Coronary artery (tissue), 2 donors: ENCODE results near the gene ZNRF2.
A peak's percentile ranks its signal among the peaks of the same experiment; 100 is the strongest.

Experiments used
- DNase-seq: peaks from one replicate; pipeline ENCODE4 v3.0.0-alpha.2; 2017; ENCODE audit warnings: low spot score
- H3K27ac ChIP-seq, 2 donors: fragments of 200-600 bp; sonication (generic); one replicate each; pipeline ENCODE4 v1.5.1; 2016 to 2019
- H3K4me3 ChIP-seq: fragments of 200-600 bp; sonication (generic); 2 replicates; pipeline ENCODE4 v1.5.1; 2016; ENCODE audit warnings: mild to moderate bottlenecking, moderate library complexity
- CTCF ChIP-seq: fragments of 200-600 bp; sonication (generic); IDR thresholded peaks from one replicate; pipeline ENCODE4 v1.5.1; 2019; ENCODE audit warnings: antibody characterized with exemption

Gene ZNRF2

DNA sequence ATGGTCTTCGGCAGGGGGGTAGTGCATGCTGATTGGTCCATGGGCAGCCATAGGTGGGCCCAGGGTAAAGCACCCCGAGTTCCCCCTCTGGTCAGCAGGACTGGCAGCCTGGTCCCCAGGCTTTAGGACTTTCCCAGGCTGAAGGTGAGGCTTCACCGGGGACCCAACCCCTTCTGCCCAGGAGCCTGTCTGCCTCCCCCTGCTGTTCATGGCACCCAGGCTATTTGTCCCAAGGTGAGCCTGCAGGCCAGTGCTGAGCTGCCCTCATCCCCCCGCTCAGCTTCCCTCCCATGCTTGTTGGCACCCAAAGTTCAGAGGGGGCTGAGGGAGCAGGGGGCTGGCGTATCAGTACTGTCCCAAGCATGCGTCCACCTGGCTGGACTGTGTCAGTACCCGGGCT is 38.5 kb upstream of the ZNRF2 start:
- no peak for DNase-seq
- Histone ChIP-seq H3K4me3 (no peak overlapping the region), H3K27ac (no peak overlapping the region)
- no peak for TF ChIP-seq CTCF

GRCh38 chr7:30246392-30246791 is 38.0 kb upstream of the ZNRF2 start:
- TF ChIP-seq CTCF, result no peak
- no peak for DNase-seq

DNA sequence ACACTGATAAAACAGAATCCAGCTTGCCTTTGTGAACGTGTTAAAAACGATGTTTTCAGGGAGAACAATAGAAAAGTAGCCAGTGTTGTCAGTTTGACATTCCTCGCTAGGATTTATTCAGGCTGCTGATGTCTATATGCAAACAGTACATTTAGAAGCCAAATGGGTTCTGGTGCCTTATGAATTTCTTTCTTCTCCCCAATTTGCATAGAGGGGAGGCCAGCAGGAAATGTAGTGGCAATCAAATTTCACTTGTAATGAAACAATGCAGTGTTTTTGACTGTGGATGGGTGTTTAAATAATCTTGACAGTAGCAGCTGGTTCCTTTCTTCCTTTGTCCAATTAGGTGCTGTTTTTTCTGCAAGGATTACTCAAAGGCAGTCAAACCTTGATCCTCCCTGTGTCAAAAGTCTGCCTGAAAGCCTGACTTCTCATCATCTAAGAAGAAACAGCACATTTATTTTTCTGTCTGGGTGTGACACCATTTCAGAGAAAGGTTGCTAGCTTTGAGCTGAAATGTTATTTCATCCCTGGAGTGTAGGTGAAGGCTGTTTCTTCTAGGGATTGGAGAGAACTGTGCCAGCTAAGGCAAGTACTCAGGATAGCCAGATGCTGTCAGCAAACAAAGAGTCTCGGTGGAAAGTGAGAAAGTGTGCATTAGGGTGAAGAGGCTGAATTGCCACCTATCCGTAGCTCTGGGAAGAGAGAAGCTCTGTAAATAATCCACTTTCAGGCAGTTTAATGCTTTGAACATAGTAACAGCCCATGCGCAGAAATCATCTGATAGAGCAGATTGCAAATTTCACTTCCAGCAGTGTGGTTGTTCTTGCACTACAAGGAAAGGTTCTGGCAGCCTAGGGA is 36.6 kb upstream of the ZNRF2 start:
- no peak for TF ChIP-seq CTCF
- Histone ChIP-seq H3K27ac (no peak overlapping the region), H3K4me3 (no peak overlapping the region)
- no peak for DNase-seq

More at GRCh38 chr7:30246392-30246791, 38.0 kb upstream of the ZNRF2 start:
- H3K4me3 ChIP-seq, result no peak overlapping the region
- H3K27ac ChIP-seq, result no peak overlapping the region

GRCh38 chr7:30249316-30249715 is 35.1 kb upstream of the ZNRF2 start:
- H3K4me3 ChIP-seq, result no peak overlapping the region
- H3K27ac ChIP-seq, result peak overlapping the region in 1 of 2 donors; percentile 42
- DNase-seq, result no peak
- no peak for TF ChIP-seq CTCF

DNA sequence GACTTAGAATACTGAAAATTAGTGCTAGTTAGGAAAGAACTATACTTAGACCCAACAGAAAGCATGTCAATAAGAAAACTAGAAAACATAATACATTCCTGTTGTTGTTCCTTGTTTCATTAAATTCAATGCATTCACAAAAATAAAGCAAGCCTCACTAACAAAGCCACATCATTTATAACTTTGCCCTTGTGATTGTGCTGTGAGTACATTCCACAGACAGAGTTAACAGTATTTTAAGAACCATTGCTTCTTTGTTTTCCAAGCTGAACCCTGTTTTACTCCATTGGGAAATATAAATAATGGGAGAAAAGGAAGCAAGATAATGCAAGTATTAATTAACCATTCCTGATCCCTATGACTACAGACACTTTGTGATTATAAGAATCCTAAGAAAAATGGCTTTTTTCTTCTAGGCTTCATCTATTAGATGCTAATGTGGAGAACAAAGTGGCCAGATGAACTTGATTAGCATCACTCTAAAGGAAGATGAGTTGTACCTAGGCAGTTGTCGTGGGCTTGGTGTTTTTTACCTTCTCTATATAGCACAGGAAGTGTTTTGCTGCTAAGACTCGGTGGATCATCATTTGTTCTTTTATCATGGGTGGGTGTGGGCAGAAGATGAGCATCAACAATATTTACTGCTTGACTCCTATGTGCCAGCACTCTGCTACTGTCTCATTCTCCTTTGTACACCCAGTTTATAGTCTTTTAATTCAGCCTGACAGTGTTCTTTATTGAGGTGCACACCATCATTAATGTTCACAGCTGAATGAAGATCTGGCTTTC is 34.2 kb upstream of the ZNRF2 start:
- no peak overlapping the region for H3K27ac ChIP-seq
- DNase-seq, result no peak
- TF ChIP-seq CTCF, result no peak
- no peak overlapping the region for H3K4me3 ChIP-seq

- no peak for DNase-seq
- no peak overlapping the region for H3K27ac ChIP-seq
- no peak overlapping the region for H3K4me3 ChIP-seq
- TF ChIP-seq CTCF, result no peak
Observed at GRCh38 chr7:30251708-30252329, 32.6 kb upstream of the ZNRF2 start.
